ENCODE results near the gene TRIM36.

Gene TRIM36

DNA sequence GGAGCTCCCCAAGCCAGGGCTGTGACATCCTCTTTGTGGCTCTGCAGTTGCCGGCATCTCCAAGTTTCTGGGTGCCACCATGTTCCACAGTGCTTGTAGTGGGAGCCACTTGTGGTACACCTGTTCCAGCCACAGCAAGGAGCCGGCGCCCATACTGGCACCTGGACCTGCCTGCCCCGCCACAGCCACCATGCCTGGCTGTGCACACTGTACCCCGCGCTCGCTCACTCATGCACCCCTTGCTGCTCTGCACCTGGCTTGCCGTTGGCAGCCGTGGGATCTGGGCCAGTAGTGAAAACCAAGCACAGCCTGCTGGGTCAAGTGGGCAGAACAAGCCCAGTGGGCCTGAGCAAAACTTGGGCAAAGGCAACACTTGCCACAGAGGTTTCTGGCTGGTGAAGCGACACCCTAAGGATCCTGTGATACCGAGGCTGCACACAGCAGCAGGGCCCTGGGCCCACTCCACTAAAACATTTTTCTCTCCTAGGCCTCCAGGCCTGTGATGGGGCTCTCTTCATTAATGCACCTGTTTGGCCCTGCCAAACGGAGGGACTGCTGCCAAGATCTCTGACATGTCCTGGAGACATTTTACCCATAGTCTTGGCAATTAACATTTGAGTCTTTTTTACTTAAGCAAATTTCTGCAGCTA is 2.8 kb downstream of the TRIM36 start:
- Histone ChIP-seq H3K36me3 (ENCODE audit: control insufficient read depth, low read length) (no peaks in the 10 kb centered on the region), H3K4me2 (ENCODE audit: low read length) (no peak overlapping the region), H3K27me3 (ENCODE audit: control insufficient read depth, low read length) (peaks cover 28% of the 10 kb centered on the region), H3F3A (ENCODE audit: control insufficient read depth, insufficient read depth) (peaks cover 4% of the 10 kb centered on the region; the same call in 1 of the 2 replicates), H4K20me1 (ENCODE audit: control insufficient read depth, insufficient read depth, low read depth, low read length) (no peaks in the 10 kb centered on the region), H3K27ac (ENCODE audit: low read depth, low read length) (no peak overlapping the region), H3K9me3 (ENCODE audit: control insufficient read depth, insufficient read depth, low read length) (peaks cover 35% of the 10 kb centered on the region), H3K4me1 (ENCODE audit: control insufficient read depth, low read length) (peaks cover 17% of the 10 kb centered on the region), H3K9me2 (replicated peaks; ENCODE audit: control insufficient read depth, low read length) (no peaks in the 10 kb centered on the region), H3K79me2 (ENCODE audit: control insufficient read depth, low read length) (no peaks in the 10 kb centered on the region), H3K4me3 (ENCODE audit: low read length) (no peak overlapping the region)
- TF ChIP-seq, protein P1, sequence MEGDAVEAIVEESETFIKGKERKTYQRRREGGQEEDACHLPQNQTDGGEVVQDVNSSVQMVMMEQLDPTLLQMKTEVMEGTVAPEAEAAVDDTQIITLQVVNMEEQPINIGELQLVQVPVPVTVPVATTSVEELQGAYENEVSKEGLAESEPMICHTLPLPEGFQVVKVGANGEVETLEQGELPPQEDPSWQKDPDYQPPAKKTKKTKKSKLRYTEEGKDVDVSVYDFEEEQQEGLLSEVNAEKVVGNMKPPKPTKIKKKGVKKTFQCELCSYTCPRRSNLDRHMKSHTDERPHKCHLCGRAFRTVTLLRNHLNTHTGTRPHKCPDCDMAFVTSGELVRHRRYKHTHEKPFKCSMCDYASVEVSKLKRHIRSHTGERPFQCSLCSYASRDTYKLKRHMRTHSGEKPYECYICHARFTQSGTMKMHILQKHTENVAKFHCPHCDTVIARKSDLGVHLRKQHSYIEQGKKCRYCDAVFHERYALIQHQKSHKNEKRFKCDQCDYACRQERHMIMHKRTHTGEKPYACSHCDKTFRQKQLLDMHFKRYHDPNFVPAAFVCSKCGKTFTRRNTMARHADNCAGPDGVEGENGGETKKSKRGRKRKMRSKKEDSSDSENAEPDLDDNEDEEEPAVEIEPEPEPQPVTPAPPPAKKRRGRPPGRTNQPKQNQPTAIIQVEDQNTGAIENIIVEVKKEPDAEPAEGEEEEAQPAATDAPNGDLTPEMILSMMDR (IDR thresholded peaks at IDR 0.05; ENCODE audit: low read depth, low read length, poor library complexity, severe bottlenecking): no peak
- TF ChIP-seq EZH2phosphoT487 (IDR thresholded peaks at IDR 0.05; ENCODE audit: borderline replicate concordance, low read length): no peak

DNA sequence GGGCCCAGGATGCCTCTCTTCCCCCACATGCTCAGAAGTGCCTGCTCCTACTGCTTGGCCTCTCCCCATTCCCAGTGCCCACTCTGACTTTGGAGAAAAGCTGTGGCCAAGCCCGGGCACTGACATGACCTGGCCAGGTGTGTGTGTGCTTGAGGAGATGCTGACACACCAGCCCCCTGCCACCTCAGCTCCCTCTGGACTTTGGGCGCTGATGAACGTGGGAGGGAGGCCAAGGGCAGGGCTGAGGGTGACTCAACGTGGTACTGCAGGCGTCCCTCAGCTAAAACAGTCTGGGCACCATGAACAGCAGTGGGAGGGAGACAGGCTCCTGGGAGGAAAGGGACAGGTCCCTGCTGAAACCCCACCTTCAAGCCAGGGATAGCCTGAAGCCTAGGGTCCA is 3.9 kb downstream of the TRIM36 start:
- Histone ChIP-seq H3K4me3 (ENCODE audit: low read length) (no peak overlapping the region), H3K9me2 (replicated peaks; ENCODE audit: control insufficient read depth, low read length) (no peaks in the 10 kb centered on the region), H3K4me1 (ENCODE audit: control insufficient read depth, low read length) (peaks cover 12% of the 10 kb centered on the region), H4K20me1 (ENCODE audit: control insufficient read depth, insufficient read depth, low read depth, low read length) (no peaks in the 10 kb centered on the region), H3K9me3 (ENCODE audit: control insufficient read depth, insufficient read depth, low read length) (peaks cover 35% of the 10 kb centered on the region), H3K27ac (ENCODE audit: low read depth, low read length) (no peak overlapping the region), H3K27me3 (ENCODE audit: control insufficient read depth, low read length) (peaks cover 23% of the 10 kb centered on the region), H3F3A (ENCODE audit: control insufficient read depth, insufficient read depth) (peaks cover 4% of the 10 kb centered on the region; the same call in 1 of the 2 replicates), H3K79me2 (ENCODE audit: control insufficient read depth, low read length) (no peaks in the 10 kb centered on the region), H3K4me2 (ENCODE audit: low read length) (no peak overlapping the region), H3K36me3 (ENCODE audit: control insufficient read depth, low read length) (no peaks in the 10 kb centered on the region)
- no peak for TF ChIP-seq EZH2phosphoT487 (IDR thresholded peaks at IDR 0.05; ENCODE audit: borderline replicate concordance, low read length)
- TF ChIP-seq, protein P1 (IDR thresholded peaks at IDR 0.05; ENCODE audit: low read depth, low read length, poor library complexity, severe bottlenecking): no peak

DNA sequence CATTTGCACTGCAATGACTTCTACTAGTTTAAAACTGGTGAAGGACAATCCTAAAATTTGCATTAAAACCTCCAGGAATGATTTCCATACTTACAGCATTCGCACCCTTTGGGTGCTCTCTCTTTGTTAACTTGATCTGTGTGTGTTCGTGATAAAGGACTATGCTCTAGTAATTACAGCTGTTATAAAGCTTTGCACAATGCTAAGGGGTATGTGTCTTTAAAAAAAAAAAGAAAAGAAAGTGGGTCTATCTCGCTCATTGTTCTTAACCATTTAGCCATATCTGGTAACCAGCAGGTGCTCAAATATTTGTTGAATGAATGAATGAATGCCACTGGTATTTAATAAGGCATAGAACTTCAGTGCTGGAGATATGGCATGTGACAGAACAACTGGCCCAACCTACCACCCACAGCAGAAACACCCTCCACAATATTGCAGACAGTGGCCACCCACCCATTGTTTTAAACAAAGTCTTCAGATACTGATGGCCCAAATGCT is 8.7 kb downstream of the TRIM36 start:
- Histone ChIP-seq H3K9me2 (replicated peaks; ENCODE audit: control insufficient read depth, low read length) (no peaks in the 10 kb centered on the region), H4K20me1 (ENCODE audit: control insufficient read depth, insufficient read depth, low read depth, low read length) (no peaks in the 10 kb centered on the region), H3K27ac (ENCODE audit: low read depth, low read length) (no peak overlapping the region), H3K27me3 (ENCODE audit: control insufficient read depth, low read length) (no peaks in the 10 kb centered on the region), H3K4me2 (ENCODE audit: low read length) (no peak overlapping the region), H3F3A (ENCODE audit: control insufficient read depth, insufficient read depth) (no peaks in the 10 kb centered on the region), H3K4me1 (ENCODE audit: control insufficient read depth, low read length) (no peaks in the 10 kb centered on the region), H3K4me3 (ENCODE audit: low read length) (no peak overlapping the region), H3K36me3 (ENCODE audit: control insufficient read depth, low read length) (no peaks in the 10 kb centered on the region), H3K9me3 (ENCODE audit: control insufficient read depth, insufficient read depth, low read length) (peaks cover 14% of the 10 kb centered on the region), H3K79me2 (ENCODE audit: control insufficient read depth, low read length) (no peaks in the 10 kb centered on the region)
- TF ChIP-seq, protein P1 (IDR thresholded peaks at IDR 0.05; ENCODE audit: low read depth, low read length, poor library complexity, severe bottlenecking): no peak
- no peak for TF ChIP-seq EZH2phosphoT487 (IDR thresholded peaks at IDR 0.05; ENCODE audit: borderline replicate concordance, low read length)
